Gastroesophageal sphincter (tissue), 4 donors: ENCODE results near the gene LACTBL1. TPM values are rescaled to one million over a fixed set of nuclear protein-coding genes. Genes with fewer than 3 reads are reported as not detected.

Experiments used
- ATAC-seq: fragments of 150-250 bp; one replicate; pipeline ENCODE4 v1.9.1; 2016; ENCODE audit warnings: mild to moderate bottlenecking, moderate library complexity
- H3K27ac ChIP-seq, 4 donors: fragments of 200-600 bp; sonication (generic) in 3 of 4; 1 replicate in 3 of 4; 2 replicates in 1 of 4; pipeline ENCODE4 v1.5.1; 2016 to 2019
- H3K27me3 ChIP-seq: fragments of 200-600 bp; sonication (generic); one replicate; pipeline ENCODE4 v1.5.1; 2019
- H3K36me3 ChIP-seq, 2 donors: fragments of 200-600 bp; sonication (generic); one replicate each; pipeline ENCODE4 v1.5.1; 2019; ENCODE audit warnings: control low read depth in 1 of 2
- H3K4me1 ChIP-seq, 3 donors: fragments of 200-600 bp; sonication (generic); 1 replicate in 2 of 3; 2 replicates in 1 of 3; pipeline ENCODE4 v1.5.1; 2016 to 2019; ENCODE audit warnings: control low read depth in 2 of 3
- H3K4me3 ChIP-seq, 2 donors: fragments of 200-600 bp; sonication (generic); one replicate each; pipeline ENCODE4 v1.5.1; 2019; ENCODE audit warnings: mild to moderate bottlenecking in 1 of 2, moderate library complexity in 1 of 2
- H3K9me3 ChIP-seq, 3 donors: fragments of 200-600 bp; sonication (generic); one replicate each; pipeline ENCODE4 v1.5.1; 2017 to 2019; ENCODE audit warnings: control low read depth in 2 of 3
- CTCF ChIP-seq, 4 experiments: fragments of 200-600 bp in 2 of 4; fragments of 450-650 bp in 2 of 4; sonication (generic) in 1 of 4; IDR thresholded peaks; one replicate each; pipeline ENCODE4 v1.5.1; 2017 to 2019; ENCODE audit warnings: antibody characterized with exemption in 4 of 4, mild to moderate bottlenecking in 2 of 4, moderate library complexity in 2 of 4
- EP300 ChIP-seq: sonication (generic); formaldehyde crosslinking; IDR thresholded peaks from one replicate; pipeline ENCODE4 v1.6.1; 2017; ENCODE audit warnings: antibody characterized with exemption, mild to moderate bottlenecking
- POLR2A ChIP-seq, 2 donors: fragments of 450-650 bp; IDR thresholded peaks; one replicate each; pipeline ENCODE4 v1.6.1; 2017; ENCODE audit warnings: antibody characterized with exemption in 2 of 2, mild to moderate bottlenecking in 2 of 2, moderate library complexity in 1 of 2
- POLR2AphosphoS5 ChIP-seq: sonication (generic); formaldehyde crosslinking; IDR thresholded peaks from one replicate; pipeline ENCODE4 v1.6.1; 2017; ENCODE audit warnings: antibody characterized with exemption
- WGBS, 2 donors: methylation state at CpG; one replicate each; pipeline ENCODE4 v1.1.5; 2018; ENCODE audit warnings: low coverage in 1 of 2; 5-methylcytosine and 5-hydroxymethylcytosine counted together
- total RNA-seq, 4 donors: library from RNA; depleted of rRNA; stranded (reverse); fragments of >200 nt; gene quantifications; one replicate each; pipeline ENCODE4 v1.1.0, GENCODE V29; 2016

Gene LACTBL1
- total RNA-seq, 4 donors from 2014 or later: not detected

- Histone ChIP-seq H3K27ac (no peak overlapping the region), H3K4me3 (no peak overlapping the region), H3K4me1 (peaks cover 0 to 23% (median 0%) of the 10 kb centered on the region in 3 donors), H3K36me3 (no peaks in the 10 kb centered on the region), H3K27me3 (peaks cover 16% of the 10 kb centered on the region), H3K9me3 (no peaks in the 10 kb centered on the region)
- TF ChIP-seq POLR2AphosphoS5: no peak
- 67 to 74% methylated on average over 3 of the region's 15 CpGs for WGBS, 2 donors
- no peak for ATAC-seq
Measured at GRCh38 chr1:22915816-22916470, 56.7 kb downstream of the LACTBL1 start.

- WGBS, 2 donors: 67 to 100% methylated on average over 1 to 5 of the region's 7 CpGs
- Histone ChIP-seq H3K4me3 (no peak overlapping the region), H3K9me3 (no peaks in the 10 kb centered on the region), H3K4me1 (peaks cover 0 to 16% (median 0%) of the 10 kb centered on the region in 3 donors), H3K36me3 (no peaks in the 10 kb centered on the region), H3K27ac (no peak overlapping the region), H3K27me3 (peaks cover 14% of the 10 kb centered on the region)
- TF ChIP-seq CTCF (IDR thresholded peaks at IDR 0.05) (no peak), POLR2AphosphoS5 (no peak), EP300 (no peak), POLR2A (IDR thresholded peaks at IDR 0.05) (no peak)
- ATAC-seq: no peak
Measured at GRCh38 chr1:22915231-22915630, 57.4 kb downstream of the LACTBL1 start.

- Histone ChIP-seq H3K4me3 (no peak overlapping the region), H3K4me1 (peaks cover 0 to 11% (median 0%) of the 10 kb centered on the region in 3 donors), H3K9me3 (no peaks in the 10 kb centered on the region), H3K27ac (no peak overlapping the region), H3K27me3 (peaks cover 10% of the 10 kb centered on the region), H3K36me3 (no peaks in the 10 kb centered on the region)
- ATAC-seq: no peak
- TF ChIP-seq EP300 (no peak), CTCF (IDR thresholded peaks at IDR 0.05) (no peak), POLR2A (IDR thresholded peaks at IDR 0.05) (no peak), POLR2AphosphoS5 (no peak)
- WGBS, 2 donors: 94 to 100% methylated on average over 1 to 4 of the region's 8 CpGs
Measured at GRCh38 chr1:22914633-22915217, 57.9 kb downstream of the LACTBL1 start.

- Histone ChIP-seq H3K27me3 (peaks cover 10% of the 10 kb centered on the region), H3K36me3 (no peaks in the 10 kb centered on the region), H3K4me3 (no peak overlapping the region), H3K4me1 (peaks cover 0 to 11% (median 0%) of the 10 kb centered on the region in 3 donors), H3K9me3 (no peaks in the 10 kb centered on the region), H3K27ac (no peak overlapping the region)
- no peak for ATAC-seq
- 75 to 100% methylated on average over 3 to 4 of the region's 10 CpGs for WGBS, 2 donors
- TF ChIP-seq POLR2AphosphoS5: no peak
- TF ChIP-seq POLR2A (IDR thresholded peaks at IDR 0.05): no peak
- TF ChIP-seq EP300: no peak
Measured at GRCh38 chr1:22914156-22914555, 58.5 kb downstream of the LACTBL1 start.

- no peak for TF ChIP-seq POLR2AphosphoS5
- TF ChIP-seq POLR2A (IDR thresholded peaks at IDR 0.05): no peak
- TF ChIP-seq EP300: no peak
- no peak for TF ChIP-seq CTCF (IDR thresholded peaks at IDR 0.05)
- Histone ChIP-seq H3K27ac (no peak overlapping the region), H3K36me3 (no peaks in the 10 kb centered on the region), H3K27me3 (peaks cover 10% of the 10 kb centered on the region), H3K4me1 (peaks cover 0 to 11% (median 0%) of the 10 kb centered on the region in 3 donors), H3K4me3 (no peak overlapping the region), H3K9me3 (no peaks in the 10 kb centered on the region)
- ATAC-seq: no peak
- 81% methylated on average over 5 to 7 of the region's 24 CpGs for whole genome bisulfite sequencing, 2 donors
Measured at GRCh38 chr1:22913421-22914141, 59.1 kb downstream of the LACTBL1 start.
